Right forelimb (tissue), 1 donor: ENCODE results near the gene P2RX4.
"Not testable (repeated sequence)": the region's sequence is repeated elsewhere in the genome, so short reads cannot be mapped to it uniquely, and the experiment has no call there.

ENCODE experiments used
- DNase-seq: peaks from one replicate; pipeline ENCODE4 v3.0.0-alpha.2; 2018

P2RX4 gene

DNA sequence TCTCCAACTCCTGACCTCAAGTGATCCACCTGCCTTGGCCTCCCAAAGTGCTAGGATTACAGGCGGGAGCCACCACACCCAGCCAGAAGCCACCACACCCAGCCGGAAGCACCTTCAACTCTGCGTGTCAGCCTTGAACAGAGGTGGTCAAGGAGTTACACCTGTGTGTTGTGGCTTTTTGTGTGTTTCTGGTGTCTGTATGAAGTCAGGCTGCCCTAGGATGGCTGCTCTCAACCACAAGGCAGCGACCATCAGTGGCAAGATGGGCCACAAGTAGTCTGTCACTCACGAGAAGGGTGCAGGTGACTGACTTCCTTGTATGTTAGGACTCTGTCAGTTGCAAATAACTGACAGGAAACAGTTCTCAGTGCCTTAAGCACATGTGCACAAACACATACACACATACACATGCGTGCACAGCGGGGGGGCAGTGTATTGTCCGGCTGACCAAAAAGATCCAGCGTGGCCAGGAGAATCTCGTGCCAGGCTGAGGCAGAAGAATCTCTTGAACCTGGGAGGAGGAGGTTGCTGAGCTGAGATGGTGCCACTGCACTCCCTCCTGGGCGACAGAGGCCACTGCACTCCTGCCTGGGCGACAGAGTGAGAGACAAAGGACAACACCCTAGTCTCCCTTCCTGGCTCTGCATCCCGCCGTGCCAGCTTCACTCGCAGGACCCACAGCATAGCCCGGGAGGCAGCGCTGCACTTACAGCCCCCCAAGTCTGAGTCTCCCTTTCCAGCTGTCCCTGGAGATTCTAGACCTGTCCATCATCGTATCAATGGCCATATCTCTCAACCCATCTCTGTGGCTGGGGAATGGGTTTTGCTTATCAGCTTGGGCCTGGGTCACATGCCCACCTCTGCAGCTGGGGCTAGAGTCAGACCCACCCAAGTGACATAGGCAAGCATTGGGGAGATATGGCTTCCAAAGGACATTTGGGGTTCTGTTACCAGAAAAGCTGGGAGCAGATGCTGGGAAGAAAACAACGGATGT lies 13.7 kb downstream of the P2RX4 start:
- DNase-seq = no peak

DNA sequence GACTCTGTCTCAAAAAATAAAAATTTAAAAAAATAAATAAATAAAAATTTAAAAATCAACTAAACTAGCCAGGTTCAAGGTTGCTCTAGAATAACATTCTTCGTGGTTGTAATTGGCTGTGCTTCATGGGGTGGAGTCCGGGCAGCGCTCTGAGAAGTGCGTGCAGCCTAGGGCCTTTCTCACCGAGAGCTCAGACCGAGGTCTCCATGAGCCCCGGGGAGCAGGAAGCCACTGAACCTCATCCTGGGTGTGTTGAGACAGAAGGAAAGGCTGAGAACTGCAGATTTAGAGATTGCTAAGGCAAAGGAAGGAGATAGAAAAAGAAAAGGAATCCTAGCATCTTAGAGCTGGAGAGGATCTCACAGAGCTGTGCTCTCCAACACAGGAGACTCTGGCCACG lies 14.7 kb downstream of the P2RX4 start:
- DNase-seq = no peak

- no peak for DNase-seq
Measured at GRCh38 chr12:121226399-121226798, 16.5 kb downstream of the P2RX4 start.

- DNase-seq = not testable (repeated sequence)
Measured at GRCh38 chr12:121226871-121227270, 16.9 kb downstream of the P2RX4 start.

DNA sequence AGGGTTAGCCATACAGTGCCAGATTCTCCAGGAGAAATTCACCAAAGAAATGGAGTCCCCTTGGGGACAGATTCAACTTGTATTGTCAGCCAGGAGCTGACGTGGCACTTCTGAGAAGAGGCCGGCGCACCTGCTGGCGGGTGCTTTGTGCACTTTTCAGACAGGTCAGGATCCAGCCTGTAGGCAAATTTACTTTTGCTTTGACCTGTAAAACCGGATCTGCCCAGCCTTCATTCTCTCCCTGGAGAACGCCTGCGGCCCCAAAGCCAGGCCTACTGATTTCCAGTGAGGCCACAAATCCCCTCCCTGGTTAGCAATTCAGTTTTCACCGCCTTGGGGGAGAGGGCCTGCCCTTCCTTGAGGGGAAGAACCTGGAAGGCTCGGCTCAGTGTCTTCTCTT lies 17.4 kb downstream of the P2RX4 start:
- no peak for DNase-seq

GRCh38 chr12:121228919-121229665 lies 19.2 kb downstream of the P2RX4 start:
- DNase-seq = no peak

DNA sequence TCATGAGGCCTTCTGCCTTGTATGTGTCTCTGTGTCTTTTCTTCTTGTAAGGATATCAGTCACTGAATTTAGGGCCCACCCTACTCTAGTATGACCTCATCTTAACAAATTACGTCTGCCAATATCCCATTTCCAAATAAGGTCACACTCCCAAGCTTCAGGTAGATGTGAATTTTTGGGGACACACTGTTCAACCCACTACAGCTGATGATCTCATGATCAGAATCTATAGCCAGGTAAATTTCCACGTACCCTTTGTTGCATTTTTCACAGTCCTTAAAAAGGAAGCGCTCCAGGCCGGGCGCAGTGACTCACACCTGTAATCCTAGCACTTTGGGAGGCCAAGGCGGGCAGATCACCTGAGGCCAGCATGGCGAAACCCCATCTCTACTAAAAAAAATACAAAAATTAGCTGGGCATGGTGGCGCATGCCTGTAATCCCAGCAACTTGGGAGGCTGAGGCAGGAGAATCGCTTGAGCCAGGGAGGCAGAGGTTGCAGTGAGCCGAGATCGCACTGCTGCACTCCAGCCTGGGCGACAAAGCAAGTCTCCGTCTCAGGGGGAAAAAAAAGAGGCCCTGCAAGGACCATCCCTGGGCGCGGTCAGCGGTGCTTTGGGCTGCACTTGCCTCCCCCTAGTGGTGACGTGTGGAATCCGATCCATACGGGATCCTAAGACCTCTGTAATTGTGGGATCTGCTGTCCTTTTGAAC lies 20.1 kb downstream of the P2RX4 start:
- DNase-seq = peak; percentile 67

DNA sequence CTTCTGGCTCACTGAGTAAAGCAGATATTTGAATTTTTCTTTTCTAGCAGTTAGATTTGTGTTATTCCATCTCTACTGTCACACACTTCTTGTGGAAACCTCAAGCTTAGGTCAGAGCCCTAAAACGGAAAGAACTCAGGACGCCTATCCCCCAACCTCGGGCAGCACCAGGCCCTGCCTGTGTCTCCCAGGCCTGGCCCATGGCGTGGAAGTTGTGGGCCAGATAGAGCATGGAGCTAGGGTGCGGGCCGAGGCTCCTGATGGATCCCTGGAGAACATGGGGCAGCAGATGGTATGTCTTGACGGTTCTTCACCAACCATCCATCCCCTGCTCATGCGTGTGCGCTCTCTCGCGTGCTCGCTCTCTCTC lies 20.6 kb downstream of the P2RX4 start:
- no peak for DNase-seq

GRCh38 chr12:121232163-121232562 lies 22.2 kb downstream of the P2RX4 start:
- DNase-seq = no peak

- no peak for DNase-seq
Measured at GRCh38 chr12:121232977-121233627, 23.2 kb downstream of the P2RX4 start.

DNA sequence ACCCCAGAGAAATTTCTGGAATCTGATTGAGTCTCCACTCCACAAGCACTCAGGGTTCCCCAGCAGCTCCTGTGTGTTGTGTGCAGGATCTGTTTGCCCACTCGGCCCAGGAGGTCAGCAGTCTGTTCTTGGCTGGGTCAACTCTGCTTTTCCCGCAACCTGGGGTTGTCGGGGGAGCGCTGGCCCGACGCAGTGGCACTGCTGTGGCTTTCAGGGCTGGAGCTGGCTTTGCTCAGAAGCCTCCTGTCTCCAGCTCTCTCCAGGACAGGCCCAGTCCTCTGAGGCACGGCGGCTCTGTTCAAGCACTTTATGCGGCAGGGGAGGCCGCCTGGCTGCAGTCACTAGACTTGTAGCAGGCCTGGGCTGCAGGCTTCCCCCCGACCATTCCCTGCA lies 23.7 kb downstream of the P2RX4 start:
- DNase-seq = no peak

DNA sequence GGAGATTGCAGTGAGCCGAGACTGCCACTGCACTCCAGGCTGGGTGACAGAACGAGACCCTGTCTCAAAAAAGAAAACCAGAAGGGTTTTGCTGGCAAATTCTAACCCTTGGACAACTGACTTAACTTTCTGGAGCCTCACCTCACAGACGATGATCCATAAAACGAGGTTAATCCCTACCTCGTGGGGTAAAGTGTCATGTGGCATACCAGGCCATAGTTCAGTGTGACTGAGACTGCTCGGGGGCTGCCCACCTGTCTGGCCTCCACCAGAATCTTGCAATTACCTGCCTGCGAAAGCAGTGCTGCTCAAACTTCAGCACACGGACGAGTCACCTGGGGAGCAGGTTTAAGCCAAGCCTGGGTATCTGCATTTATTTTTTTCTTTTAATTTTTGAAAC lies 26.8 kb downstream of the P2RX4 start:
- DNase-seq = no peak

DNA sequence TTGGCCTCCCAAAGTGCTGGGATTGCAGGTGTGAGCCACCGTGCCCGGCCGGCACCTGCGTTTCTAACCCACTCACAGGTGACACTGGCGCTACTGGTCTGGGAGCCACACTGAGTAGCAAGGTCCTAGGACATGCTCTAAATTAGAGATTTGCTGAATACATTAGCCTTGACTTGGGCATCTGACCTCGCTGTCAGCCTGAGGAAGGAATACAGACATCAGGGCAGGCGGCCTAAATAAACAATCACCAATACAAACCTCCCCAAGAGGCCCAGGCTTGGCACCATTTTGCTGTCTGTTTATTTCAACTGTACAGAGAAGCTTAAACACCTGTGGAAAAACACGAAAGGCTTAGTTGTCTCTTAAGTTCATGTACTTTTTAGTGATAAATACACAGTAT lies 27.5 kb downstream of the P2RX4 start:
- no peak for DNase-seq

DNA sequence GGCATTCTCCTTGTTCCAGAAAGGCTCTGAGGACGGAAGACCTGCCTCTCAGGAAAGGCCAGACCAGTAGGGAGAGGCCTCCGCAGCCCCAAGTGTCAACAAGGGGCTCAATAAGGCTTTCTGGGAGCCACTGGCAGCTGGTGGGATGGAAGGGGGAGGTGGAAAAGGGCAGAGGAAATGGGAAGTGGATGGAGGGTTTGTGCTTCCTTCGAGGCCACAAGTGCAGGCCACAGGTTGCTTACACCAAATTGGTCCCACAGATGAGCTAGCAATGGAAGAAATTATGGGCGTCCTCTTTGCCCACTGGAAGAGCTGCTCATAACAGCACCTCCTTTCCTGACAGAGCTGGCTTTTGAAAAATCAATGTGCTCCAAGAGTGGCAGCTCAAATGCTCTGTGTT lies 28.2 kb downstream of the P2RX4 start:
- no peak for DNase-seq

DNA sequence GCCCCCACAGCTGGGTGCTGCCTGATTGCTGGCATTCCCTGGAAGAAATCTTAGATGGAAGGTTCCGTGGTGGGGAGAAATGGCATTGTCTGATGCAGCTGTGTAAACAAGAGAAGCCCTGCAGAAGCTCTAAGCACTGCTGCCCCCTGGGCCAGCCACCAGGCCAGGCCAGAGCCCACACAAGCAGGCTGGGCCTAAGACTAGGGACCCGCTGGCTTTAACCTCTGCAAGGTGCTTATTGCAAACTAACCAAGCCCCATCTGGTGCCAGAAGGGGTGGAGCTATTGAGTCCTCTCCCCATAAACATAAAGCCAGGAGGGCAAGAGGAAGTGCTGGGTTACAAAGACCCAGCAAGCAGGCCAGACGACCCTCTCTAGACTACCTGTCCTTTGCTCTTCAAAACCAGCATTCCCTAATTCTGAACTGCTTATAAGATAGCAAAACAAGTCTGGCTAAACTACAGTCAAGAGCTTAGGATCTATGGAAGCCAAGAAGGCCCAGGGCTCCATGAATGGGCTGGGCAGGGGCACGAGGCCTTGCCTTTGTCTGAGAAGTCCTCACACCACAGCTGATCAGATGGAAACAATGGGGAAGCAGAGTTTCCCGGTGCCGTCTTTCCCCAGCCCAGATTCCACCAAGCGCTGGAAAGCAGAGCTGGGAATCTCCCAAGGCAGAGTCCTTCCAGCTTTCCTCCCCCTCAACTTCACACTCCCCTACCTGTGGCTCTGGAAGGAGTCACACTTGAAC lies 28.8 kb downstream of the P2RX4 start:
- DNase-seq = no peak

DNA sequence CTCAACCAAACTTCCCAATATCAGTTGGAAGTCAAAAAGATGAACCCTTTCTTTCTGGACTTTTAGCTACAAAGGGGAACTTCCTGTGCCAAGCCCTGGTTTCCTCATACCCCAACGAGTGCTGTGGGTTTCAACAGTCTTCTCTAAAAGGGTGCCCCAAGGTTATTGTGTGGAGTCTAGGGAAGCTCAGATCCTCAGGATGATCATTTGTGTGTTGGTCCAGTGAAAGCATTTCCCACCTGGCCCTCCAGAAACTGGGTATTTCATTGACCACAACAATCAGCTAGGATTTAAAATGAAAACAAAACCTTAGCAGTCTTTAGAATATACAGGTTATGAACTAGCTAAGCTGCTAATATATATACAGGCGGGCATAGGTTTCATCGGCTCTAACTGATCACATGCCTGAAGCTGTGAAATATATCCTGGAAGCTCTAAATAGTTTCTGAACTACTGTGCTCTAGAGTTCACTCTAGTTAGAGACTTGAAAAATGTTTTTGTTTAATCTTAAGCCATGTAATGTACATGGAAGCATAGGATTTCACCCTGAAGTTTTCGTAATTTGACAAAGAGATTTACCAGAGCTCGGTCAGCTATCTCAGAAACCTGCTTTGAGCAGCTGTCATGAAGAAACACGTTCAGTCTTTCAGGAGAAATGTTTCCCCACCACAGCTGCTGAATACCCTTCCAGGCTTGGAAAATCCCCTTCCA lies 29.6 kb downstream of the P2RX4 start:
- no peak for DNase-seq

DNA sequence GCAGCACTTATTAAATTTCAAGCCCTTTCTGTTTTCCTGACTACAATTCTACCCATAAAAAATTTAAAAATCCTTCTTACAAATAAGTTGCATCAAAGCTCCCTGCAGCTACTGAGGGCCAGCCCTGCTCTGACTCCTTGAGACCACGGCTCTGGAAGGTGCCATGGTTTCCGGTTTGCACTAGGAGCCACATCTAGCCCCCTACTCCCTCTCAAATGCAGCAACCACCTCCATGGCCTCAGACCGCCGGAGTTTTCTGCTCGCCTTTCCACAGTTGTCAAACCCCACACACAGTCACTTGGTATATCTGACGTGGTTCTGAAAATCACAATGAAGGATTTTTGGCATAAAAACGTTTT lies 30.1 kb downstream of the P2RX4 start:
- DNase-seq = no peak

- DNase-seq = peak; percentile 85
Measured at GRCh38 chr12:121240484-121241101, 30.7 kb downstream of the P2RX4 start.

DNA sequence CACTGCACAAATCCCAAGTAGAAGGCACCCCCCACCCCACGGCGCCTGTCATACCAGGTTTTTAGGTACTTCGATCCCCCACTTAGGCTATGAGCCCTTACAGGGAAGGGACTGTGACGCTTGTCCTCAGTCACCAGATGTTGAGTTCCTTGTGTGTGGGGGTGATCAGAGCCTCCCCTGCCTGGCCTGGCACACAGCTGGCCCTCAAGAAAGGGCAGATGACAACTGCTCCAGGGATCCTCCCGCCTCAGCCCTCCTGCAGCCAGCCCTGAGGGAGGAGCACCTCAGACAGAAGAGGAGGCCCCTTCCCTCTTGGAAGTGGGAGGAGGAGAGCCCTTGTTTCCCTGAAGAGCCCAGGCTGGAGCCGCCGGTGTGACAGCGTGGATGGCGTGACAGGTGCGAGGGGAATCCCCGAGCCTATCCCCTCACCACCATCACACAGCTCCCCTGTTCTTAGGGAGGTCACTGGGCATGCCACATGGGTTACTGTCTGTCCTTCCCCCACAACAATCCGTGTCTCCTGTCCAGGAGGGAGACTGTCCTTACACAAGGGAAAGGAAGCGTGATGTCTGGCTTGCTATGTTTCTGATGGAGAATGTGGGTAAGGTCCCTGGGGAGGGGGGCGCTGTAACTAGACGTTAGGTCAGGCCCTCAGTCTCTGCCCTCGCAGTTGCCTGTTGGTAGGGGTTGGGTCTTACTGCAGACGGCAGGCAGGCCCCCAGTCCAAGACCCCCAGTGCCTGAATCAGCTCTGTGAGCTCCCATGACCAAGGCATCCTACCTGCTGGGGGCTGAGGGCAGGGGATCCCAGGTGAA lies 31.4 kb downstream of the P2RX4 start:
- DNase-seq = no peak

GRCh38 chr12:121245031-121245430 lies 35.1 kb downstream of the P2RX4 start:
- no peak for DNase-seq
